GM21786 (cell line): Measurements from ENCODE around the gene SYT9.

Experiments
- ATAC-seq: cut with Tn5 transposase; IDR thresholded peaks from one replicate; pipeline ENCODE4 v1.9.1; 2021; ENCODE audit not compliant: unreplicated experiment

SYT9 gene

DNA sequence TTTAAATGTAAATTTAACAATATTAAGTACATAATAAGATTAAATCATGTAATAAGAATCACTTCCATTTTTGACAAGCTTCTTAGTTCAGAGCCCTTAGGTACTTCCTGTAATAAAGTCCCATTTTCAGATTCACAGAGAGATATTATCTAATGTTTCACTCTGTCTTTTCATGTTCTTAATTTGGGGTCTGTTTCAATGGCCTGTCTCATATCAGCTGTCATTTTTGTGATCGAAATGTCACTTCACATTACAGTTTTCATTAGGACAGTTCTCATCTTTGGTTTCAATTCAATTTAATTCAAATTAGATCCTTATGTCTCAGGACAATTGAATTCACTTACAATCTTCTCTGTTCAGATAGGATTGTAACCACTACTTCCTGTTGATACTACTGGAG, 211.0 kb downstream of the SYT9 start:
- ATAC-seq, result no peak

DNA sequence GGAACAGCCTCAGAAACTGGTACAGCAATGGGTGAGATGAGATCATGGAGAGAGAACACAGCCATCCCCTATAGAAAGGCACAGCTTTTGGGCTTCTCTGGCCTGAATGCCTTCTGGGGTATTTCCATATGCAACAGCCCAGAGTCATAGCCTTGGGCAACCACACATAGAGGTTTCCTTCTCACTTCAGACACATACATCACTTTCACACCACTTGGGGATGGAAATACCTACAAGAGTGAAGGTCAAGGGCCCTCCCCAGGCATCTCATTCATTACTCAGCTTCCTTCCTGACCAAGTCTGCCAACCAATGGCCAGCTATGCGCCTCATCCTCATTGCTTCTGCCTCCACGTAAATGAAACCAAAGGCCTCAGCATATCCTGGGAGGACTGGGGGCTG, 215.9 kb downstream of the SYT9 start:
- peak; percentile 86 for ATAC-seq

DNA sequence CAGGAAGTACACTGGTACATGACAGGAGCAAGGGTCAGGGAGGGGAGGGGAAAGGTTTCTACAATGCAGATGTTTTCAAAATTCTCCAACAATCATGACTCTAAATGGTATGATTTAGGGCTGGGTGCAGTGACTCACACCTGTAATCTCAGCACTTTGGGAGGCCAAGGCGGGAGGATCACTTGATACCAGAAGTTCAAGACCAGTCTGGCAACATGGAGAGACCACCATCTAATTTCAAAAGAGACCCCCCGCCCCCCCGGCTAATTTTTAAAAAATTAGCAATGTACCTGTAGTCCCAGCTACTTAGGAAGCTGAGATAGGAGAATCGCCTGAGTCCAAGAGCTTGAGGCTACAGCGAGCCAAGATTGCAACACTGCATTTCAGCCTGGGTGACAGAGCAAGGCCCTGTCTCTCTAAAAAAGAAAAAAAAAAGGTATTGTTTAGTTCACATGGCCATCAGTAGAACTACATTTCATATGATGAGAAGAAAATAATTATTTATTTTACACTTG, 217.7 kb downstream of the SYT9 start:
- ATAC-seq, result no peak

DNA sequence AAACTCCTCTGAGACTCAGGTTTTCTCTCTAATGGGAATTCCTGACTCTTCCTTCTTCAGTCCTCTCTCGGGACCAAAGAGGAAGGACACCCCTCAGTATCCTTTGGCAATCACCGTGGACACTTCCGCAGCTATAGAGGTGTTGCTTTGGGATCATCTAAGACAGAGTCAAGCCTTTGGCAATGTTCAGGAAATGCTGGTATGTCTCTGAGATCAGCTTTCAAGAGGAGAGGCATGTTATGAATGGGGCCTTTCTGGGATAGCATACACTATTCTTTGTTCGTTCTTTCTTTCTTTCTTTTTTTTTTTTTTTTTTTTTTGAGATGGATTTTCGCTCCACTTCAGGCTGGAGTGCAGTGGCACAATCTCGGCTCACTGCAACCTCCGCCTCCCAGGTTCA, 219.4 kb downstream of the SYT9 start:
- ATAC-seq, result no peak

DNA sequence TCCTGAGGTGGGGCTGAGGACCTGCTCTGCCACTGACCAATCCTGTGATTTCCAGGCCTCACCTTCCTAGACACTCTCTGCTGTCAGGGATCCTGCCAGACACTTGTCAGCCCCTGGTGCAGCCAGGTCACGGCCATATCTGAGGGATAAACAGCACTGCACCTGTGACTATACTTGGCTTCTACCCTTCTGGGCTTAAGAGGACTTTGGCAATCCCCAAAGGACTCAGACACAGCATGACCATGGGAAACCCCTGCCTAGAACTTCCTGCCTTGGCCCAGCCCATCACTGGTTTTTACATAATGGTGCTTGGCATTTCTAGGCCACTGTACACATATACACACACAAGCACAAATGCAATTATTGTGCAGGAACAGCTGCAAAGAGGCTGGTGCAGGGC, 222.0 kb downstream of the SYT9 start:
- peak; percentile 95 for ATAC-seq

DNA sequence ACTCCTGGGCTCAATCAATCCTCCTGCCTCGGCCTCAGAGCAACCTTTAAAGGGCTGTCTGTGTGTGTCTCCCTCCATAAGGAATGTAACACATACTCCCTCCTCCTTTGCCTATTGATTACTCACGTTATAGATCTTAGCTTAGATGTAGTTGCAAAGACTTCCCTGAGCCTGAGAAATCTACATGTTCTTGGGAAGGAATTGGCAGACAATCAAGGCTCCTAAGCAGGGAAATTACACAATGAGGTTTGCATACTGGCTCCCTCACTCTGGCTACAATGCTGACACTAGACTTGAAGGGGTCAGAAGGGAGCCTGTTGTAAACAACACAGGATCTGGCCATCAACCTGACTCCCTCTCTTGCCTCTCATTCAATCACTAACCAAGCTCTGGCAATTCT, 228.4 kb downstream of the SYT9 start:
- ATAC-seq, result no peak

DNA sequence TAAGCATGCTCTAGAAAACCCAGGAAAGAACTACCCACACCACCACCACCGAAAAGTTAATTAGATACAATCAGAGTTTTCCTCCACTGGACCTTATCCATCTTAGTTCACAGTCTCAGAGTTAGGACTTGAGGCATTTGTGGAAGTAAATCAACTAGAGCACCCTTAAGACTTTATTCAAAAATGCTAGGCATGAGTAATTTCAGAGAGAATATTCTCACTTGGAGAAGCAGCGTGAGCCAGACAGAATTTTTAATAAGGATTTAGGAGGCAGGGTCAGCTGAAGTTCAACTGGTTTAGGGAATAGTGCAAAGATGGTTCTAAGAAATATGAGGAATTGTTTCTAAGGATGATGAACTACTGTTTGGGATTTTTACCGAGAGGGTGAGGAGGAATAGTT, 232.4 kb downstream of the SYT9 start:
- ATAC-seq, result no peak

DNA sequence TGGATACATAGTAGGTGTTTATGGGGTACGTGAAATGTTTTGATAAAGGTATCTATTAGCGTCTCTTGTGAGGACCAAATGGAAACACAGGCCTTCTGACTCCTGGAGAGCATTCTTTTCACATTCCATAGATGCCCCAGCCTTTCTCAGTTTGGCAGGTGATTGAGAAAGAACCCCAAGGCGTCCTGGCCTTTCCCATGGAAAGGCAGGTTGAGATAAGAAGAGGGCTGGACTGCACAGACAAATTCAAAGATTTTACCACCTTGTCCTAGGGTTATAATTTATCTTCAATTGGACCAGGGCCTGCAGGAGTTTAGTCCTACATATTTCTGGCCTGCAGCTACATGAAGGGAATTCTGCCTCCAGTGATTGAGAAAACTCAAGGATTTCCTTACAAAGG, 232.9 kb downstream of the SYT9 start:
- ATAC-seq, result no peak

DNA sequence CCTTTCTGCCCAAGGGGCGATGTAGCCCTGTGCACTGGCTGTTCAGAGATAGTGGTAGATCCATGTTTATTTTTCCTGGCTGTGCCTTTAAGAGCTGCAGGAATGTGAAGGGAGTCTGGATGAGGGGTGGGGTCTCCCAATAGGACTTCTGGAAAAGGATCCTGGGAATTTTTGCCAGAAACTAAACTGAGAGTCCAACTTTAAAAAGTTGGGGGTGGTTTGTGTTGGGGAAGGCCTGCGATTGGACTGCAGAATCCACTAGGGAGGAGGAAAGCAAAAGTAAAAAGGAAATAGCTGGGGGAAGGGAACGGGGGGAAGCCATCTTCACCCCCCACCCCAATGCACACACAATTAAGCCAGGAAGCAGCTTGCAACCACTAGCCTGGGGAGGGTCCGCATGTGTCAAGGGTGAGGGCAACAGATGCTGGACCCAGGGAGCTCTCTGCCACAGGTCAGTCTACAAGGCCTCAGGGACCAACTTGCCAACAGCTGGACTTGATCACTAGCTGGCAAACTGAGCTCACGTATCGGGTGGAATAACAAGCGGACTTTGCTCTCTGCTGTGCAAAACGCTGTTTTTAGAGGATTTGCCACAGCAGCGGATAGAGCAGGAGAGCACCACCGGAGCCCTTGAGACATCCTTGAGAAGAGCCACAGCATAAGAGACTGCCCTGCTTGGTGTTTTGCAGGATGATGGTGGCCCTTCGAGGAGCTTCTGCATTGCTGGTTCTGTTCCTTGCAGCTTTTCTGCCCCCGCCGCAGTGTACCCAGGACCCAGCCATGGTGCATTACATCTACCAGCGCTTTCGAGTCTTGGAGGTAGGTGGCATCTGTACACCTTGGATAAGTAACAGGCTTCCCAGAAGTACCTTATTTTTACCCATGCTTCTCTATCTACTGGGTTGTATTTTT, 233.7 kb downstream of the SYT9 start, which contains the start of gene OLFML1:
Gene OLFML1 (plus strand): TSS at position 321 of the 912 bp plus-strand sequence. CDS start 370 bp downstream, at position 691.
- no peak for ATAC-seq

DNA sequence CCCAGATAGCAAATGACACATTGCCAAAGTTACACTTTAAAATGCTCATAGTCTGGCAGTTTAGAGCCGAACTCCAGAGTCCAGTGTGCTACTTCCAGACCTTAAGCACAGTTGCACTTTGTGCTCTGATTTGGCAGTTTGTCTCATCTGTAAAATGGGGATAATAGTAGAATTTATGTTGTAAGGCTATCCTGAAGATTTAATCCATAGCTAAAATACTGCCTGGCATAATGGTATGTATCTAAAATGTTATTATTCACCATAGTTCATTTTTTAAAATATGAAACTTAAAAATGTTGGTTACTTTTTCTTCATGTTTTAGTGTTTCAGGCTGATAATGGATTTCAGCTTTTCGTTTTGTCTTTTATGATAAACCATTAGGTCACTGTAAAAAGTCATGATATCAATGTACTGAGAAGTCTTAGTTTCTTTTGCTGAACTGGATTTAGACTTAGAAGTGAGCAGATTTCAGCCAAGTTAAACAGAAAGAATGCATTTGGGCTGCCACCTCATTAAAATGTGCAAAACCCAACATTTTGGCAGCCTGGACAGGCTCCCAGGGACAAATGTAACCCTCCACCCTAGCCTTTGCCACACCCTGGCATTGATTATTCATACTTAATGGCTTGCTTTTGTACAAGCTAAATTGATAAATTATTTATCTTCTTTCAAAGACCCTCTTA, 234.5 kb downstream of the SYT9 start:
- no peak for ATAC-seq

DNA sequence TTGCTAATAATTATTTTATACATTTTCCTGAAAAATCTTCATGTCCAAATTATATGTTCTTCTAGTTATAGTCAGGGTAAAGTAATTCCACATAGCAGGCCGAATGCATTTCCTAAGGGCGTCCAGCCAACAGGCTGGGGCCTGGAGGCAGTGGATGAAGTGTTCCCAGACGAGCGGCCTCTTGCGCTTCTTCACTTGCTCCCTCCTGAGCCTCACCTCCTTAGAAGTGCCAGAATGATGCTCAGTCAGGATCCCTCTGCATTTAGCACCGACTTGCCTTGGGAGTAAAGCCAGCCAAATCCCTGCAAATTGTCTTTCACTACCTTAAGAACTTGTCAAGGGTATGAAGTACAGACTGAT, 235.1 kb downstream of the SYT9 start:
- ATAC-seq, result no peak

DNA sequence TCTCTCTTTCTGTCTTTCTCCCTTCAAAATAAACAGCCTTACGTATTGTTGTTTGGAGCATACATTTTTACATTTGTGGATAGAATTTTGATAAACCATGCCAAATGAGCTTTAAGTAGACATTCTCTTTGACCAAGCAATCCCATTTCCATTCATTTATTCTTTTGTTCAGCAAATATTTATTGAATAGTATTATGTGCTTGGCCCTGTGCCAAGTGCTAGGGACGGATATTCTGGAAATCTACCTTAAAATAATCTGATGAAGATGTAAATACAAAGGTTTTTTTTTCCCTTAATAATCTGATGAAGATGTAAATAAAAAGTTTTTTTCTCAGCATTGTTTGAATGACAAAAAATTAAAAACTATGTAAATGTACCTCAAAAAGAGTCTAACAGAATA, 235.7 kb downstream of the SYT9 start:
- ATAC-seq, result no peak

DNA sequence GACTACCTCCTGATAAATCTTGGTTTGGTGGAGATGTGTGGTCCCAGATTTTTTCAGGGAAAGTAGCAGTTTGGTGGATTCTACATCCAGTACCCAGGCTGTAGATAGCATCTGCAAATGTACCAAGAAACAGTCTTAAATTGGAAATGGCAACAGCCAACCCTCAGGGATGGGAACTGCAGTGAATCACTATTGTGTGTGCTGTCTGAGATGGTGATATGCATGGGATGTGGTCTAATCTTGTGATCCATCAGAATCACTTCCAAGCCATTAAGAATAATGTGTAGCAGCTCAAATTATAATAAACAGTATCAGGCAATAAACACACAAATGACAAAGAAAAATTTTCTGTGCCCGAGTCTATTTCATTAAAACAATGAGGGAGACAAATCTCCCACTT, 237.0 kb downstream of the SYT9 start:
- no peak for ATAC-seq

DNA sequence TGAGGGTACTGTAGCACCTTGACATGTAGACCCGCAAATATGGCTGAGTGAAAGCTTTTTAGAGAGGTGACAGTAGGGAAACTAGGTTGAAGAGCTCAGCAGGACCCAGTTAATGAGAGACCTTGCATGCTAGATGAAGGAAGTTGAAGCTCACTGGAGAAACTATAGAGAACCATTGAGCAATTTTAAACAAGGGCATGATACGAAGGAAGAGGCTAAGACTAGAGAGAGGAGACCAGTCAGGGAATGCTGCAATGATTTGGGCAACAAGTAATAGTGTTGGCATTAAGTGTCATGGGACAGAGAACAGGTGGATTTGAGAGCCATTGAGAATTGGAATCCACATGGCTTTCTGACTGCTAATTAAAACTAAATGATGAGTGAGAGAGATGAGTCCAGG, 237.7 kb downstream of the SYT9 start:
- no peak for ATAC-seq

DNA sequence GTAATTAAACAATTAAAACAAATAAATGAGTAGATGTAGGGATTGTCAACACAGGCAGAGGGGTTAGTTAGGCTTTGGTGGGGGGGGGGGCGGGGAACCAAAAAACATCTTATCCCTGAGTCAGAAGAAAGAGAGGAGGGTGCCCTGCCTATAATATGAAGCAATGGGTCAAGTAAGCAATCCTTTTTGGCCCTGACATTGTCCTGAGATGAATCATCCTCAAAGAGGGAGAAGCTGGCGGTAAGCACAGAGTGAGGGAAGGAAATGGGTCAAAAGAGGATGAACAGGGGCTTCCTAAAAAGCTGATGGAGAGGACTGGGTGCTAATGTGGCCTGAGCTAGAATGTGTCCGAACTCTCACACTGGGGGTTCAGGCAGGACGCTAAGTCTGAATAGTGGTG, 238.3 kb downstream of the SYT9 start:
- no peak for ATAC-seq

DNA sequence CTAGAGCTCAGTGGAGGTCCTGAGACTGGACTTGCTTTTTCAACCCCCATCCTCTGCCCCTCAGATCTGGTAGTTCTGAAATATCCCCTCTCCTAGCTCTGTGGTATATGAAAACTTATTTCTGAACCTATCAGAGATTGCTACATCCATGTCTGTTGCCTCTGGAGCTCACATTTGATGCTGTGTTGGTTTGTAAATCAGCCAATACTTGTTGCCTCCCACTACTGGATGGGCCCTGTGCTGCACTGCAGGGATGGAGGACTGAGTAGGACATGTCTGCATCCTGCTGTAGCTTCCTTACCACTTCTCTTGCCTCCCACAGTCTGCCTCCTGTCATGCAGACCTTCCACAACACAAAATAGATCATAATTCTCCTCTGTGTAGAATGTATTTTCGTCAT, 238.8 kb downstream of the SYT9 start:
- ATAC-seq, result no peak

DNA sequence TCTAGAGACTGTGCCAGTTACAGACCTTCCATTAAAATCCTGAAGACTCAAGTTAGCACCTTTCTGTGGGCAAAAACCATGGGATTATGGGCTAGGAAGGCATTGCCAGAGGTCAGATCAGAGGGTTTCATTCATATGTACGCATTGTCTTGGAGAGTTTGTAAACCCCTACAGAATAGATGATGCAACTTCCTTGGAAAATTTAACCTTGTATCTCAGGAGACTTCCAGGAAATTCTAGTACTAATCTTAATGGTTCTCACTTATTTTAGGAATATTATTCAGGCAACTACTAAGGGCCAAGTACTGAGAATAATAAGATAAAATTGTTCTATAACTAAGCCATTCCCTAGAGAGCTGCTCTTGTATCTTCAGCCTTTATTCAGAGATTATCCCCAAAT, 240.5 kb downstream of the SYT9 start:
- no peak for ATAC-seq

DNA sequence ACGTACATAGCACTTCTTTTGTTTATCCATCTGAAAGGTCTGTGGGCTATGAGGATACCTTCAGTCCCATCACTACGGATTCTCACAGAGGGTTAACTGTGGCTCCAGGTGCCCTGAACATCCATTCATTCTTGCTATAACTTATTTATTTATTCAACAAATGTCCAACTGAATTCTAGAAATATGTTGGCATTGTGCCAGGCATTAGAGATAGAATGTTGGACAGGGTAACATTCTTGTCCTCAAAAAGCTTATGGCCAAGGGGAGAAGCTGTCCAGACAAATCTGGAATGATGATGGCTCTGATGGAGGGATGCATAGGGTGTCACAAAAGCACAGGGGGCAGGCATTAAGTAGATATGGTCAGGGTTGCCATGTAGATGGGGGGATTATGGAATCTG, 242.0 kb downstream of the SYT9 start:
- ATAC-seq, result no peak

DNA sequence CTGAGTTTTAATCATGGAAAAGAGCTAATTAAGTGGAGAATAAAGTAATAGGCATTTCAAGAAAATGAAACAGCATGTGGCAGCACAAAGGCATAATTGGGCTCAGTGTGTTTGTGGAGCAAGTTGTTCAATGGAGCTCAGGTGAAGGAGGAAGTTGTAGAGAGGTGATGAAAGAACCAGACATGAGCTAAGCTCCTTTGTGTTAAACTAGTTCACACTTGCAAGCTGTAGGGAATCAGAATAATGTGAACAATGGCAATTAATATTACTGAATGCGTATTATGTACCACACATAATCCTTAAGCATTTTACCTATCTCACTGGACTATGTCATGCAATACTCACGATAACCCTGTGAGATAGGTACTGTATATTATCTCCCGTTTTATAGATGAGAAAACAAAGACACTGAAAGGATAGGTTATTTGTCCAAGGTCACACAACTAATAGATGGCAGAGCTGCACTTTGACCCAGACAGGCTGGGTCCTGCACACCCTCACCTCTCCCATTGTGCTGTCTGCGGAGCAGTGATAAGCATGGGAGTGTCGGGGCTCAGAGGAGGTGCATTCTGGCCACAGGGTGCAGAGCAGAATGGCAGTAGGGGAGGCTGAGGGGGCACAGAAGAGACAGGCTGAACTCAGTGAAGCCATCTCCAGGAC, 242.5 kb downstream of the SYT9 start:
- ATAC-seq, result no peak

DNA sequence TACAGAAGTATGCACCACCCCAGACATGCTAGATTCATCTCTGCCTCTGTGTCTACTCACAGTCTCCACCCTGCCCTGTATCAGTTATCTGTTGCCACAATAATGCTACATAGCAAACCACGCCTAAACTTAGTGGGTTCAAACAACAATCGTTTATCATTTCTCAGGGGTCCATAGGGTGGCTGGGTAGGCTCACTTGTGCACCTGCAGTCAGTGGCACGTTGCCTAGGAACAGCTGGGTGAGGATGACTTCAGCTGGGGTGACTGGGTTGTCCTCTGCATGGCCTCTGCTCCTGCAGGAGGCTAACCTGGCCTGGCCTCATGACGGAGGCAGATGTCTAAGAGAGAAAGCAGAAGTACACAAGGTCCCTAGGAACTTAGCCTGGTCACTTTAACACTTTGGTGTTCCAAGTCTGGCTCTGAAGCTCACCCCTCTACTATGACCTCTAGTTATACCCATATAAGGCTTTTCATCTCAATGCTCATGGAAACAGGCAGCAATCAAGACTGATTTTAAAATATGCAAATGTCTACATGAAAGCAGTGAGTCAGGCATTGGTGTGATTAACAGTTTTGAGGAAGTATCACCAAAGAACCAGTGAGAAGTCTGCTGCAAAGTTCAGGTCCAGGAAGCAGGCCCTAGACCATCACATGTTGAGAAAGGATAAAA, 244.3 kb downstream of the SYT9 start:
- peak; percentile 89 for ATAC-seq

DNA sequence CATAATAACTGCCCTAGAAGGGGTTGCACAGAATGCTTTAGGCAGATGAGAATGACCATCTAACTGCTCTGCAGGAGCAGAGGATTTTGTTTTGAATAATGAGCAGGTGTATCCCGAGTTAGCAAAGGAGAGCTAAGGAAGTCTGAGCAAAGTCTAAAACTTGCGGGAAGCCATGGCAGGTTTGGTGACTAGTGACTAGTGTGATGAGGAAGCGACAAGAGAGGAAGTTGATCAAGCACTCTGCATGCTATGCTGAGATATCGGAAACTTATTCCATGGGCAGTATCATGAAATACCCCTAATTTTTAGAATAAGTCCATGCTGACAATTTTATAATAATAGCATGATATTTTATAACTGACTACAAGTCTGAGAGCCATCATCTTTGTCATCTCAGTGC, 246.5 kb downstream of the SYT9 start:
- no peak for ATAC-seq
